Dedifferentiated amniotic fluid mesenchymal stem cell (primary cell): Measurements from ENCODE around the gene SLC29A3.
A peak's percentile ranks its signal among the peaks of the same experiment; 100 is the strongest.

Experiments used
- DNase-seq: peaks from one replicate; pipeline ENCODE4 v3.0.0-alpha.2; 2016; ENCODE audit errors: extremely low spot score

SLC29A3 gene

GRCh38 chr10:71300555-71301370 lies 18.3 kb upstream of the SLC29A3 start:
- DNase-seq: no peak

DNA sequence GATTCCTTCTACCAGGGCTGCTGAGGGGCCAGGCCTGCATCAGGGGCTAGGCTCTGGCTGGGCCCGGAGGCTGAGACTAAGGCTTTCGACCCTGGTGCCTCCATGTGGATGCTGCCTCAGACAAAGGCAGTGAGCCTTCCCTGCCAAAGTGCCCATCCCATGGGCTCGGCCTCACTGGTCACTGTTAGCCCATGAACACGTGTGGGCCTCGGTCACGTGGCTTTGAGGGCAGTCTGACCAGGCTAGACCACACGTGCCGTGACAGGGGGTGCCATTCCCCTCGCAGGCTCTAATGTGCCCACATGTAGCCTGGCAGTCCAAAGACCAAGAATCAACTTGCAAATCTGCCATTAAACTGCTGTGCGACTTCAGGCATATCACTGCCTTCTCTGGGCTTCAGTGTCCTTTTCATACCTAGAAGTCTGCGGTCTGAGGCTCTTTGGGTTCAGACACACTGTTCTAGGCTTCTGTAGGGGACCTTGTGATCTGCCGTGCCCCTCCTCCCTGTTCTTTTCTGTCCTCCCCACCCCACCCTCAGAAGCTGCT lies 17.6 kb upstream of the SLC29A3 start:
- DNase-seq: no peak

DNA sequence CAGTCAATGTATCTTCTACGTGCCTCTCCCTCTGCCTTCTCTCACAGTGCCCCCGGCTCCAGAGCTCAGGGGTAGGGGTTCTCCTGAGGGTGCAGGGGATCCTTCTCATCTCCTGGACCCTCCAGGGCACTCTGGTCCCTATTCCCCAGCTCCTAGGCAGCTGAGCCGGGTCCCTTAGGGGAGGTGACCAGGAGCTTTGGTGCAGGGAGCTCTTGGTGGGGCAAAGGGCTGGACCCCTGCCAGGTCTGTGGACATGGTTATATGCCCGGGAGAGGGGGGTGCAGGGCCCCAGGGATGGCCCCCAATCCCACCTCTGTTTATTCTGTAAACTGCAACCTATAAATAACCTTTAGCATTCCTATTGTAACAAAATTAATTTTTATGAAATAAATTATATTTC lies 16.6 kb upstream of the SLC29A3 start:
- DNase-seq: no peak

DNA sequence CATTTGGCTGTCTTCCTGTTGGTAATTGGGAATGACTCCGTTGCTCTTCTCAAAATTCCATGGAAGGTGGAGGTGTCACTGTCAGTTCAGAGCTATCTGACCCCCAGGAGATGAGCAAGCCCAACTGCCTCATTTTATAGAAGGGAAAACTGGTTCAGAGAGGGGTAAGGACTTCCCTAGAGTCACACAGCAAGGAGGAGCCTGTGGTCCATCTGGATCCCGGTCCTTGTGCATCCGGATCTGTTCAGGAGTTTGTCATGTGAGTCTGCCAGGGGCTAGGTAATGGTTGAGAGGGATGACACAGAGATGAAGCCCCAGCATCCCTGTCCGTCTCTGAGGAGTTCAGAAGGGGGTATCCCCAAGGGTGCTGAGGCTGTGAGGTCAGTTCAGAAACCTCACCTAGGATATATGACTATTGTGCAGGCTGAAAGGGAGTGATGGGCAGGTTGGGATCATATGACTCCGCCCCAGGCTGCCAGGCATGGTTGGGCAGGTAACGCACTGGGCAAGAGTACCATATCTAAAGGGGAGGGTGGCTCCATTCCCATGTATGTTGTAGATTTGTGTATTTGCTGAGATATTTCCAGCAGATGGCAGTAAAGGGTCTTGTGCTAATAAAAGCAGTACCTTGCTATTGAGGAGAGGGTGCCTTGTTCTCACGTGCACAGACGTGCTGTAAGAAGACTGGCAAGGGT lies 16.0 kb upstream of the SLC29A3 start:
- peak; percentile 36 for DNase-seq

GRCh38 chr10:71303569-71303907 lies 15.5 kb upstream of the SLC29A3 start:
- DNase-seq: no peak

- no peak for DNase-seq
Observed at GRCh38 chr10:71304914-71305313, 14.1 kb upstream of the SLC29A3 start.

DNA sequence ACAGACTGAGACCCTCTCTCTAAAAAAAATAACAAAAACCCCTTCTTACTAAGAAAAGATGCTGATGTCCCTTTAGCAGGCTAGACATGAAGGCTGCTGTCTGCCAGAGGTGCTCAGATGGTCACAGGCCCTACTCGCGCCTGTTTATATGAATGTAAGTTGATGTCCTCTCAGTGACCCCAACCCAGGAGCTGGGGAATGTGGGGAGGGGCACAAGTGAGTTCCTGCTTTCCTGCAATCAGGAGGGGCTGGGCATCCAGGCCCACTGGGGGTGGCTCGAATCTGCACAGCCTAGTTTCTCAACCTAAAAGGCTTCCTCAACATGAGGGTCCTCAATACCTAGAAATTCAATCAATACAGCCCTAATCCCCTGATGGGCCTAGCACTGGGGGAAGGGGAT lies 12.1 kb upstream of the SLC29A3 start:
- DNase-seq: no peak

- no peak for DNase-seq
Observed at GRCh38 chr10:71307469-71308085, 11.5 kb upstream of the SLC29A3 start.

DNA sequence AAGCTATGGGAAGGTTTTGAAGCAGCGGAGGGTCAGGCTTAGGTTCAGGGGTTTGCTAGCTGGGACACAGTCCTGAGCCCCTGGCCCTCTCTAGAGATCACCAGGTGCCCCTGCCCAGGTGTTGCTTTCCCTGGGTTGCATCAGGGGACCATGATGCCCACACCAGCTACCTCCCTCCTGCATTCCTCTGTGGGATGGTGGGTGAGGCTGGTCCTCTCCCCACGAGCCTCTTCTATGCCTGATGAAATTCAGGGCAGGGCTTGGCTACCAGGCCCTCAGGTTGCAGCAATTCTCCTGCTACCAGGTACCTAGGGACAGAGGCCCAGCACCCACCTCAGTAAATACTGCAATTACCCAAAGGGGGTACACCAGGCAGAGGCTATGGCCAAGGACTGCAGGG lies 10.8 kb upstream of the SLC29A3 start:
- no peak for DNase-seq

DNA sequence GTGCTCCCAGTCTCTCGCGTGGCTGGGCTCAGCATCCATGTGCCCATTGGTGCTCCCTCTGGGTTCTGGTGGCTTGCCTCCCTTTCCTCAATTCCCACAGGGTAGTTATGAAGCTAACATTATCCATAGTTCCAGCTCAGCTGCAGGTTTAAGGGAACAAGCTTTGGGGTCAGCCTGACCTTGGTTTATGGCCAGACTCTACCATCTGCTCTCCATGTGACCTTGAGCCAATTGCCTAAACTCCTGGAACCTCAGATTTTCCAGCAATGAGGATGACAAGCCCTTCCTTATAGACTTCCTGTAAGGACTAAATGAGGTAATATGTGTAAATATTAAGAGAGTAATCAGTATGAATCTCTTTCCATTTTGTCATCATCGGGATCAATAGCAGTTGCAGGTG lies 10.1 kb upstream of the SLC29A3 start:
- DNase-seq: no peak

- no peak for DNase-seq
Observed at GRCh38 chr10:71309919-71310318, 9.1 kb upstream of the SLC29A3 start.

DNA sequence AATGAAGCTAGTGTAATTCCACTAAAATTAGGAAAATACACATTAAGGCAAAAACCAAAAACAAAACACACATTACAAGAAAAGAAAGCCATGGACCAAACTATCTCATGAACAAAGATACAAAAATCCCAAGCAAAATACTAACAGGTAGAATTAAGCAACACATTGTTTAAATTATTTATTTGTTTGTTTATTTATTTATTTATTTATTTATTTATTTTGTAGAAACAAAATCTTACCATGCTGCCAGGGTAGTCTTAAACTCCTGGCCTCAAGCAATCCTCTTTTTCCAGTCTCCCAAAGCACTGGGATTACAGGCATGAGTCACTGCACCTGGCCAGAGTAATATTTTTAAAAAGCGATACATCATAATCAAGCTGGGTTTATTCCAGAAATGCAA lies 6.8 kb upstream of the SLC29A3 start:
- no peak for DNase-seq

DNA sequence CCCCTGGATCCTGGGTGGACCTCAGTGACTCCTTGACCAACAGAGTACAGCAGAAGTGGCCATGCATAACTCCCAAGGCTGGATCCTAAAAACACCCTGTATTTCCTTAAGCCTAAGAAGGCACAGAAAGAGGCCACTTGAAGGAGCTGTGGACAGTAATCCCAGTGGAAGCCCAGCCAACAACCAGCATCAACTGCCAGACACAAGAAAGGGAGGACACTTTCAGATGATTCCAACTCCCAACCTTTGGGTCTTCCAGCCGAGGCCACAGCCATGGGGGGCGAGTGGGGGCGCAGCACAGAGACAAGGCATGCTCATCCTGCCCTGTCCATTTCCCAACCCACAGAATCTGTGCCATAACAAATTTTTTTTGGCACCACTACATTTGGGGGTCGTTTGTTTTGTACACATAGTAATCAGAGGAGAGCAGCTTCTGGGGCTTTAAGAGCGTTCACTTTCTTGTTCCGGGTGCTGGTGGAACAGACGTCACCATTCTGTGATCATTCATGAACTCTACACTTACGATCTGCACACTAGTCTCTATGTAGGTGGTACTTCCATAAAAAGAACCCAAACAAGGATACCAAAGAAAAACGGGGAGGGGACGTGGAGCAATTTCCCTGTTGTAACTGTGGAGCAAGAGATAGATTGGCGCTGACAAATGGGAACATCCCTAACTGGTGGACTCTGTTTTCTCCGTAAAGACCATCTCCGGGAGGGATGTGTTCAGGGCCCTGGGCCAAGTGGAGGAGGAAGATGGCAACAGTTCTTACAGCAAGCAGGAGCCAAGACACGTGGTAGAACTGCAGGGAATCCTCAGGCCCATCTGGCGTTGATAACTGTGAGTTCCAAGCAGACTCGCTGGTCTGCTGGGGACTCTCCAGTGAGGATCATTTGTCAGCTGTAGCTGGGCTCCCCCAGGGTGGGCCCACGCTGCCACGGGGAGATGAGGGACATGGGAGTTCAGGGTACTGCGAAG lies 6.0 kb upstream of the SLC29A3 start:
- no peak for DNase-seq

GRCh38 chr10:71314028-71314693 lies 4.9 kb upstream of the SLC29A3 start:
- peak; percentile 60 for DNase-seq

- no peak for DNase-seq
Observed at GRCh38 chr10:71314694-71315225, 4.3 kb upstream of the SLC29A3 start.

DNA sequence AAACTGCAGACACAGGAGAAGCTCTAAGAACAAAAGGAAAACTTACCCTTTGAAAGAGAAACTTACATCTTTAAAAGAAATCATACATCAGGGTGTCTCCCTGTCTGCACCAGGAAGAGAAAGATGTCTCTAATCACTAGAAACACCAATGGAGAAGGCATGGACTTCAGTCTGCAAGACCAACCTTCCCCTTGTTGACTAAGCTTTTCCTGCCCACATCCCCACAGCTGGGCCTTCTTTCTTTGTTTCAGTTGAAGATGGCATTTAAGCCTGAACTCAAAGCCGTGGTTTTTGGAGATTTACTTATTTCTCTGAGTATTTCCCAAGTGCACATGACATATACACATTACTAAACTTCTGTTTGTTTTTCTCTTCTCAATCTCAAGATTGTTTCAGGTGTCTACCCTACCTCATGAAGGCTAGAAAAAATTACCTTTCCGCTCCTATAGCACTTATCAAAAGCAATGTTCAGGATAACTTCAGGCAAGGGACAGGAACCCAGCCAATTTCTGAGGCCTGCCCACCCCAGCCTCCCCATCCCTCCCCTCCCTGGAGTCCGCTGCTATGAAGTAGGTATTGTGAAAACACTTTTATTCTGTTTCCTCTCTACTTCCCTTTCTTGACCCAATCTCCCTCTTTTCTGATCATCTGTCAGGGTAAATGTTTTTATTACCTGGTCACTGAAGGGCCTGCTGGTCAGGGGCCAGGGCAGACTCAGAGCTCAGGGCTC lies 2.8 kb upstream of the SLC29A3 start:
- DNase-seq: no peak

GRCh38 chr10:71316786-71317160 lies 2.3 kb upstream of the SLC29A3 start:
- DNase-seq: no peak

DNA sequence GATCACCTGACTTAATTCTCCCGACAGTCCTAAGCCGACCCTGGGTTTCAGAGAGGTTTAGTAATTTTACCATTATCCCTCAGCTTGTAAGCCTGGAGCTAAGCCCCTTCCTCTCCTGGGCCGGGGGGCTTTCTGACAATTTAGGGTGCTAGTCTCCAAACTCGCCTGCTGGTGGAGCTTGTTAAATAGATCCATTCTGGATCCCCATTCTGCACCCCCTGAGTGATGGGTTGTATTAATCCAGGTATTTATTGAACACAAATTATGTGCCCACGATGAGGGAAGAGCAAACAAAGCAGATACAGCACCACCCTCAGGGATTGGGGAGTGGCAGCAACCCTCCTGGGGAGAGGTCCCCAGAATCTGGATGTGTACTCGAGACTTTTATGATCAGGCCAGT lies 1.3 kb upstream of the SLC29A3 start:
- no peak for DNase-seq

GRCh38 chr10:71319800-71320392 lies 837 bp downstream of the SLC29A3 start:
- no peak for DNase-seq

GRCh38 chr10:71320592-71320991 lies 1.5 kb downstream of the SLC29A3 start:
- DNase-seq: no peak
